AML-193 (cell line): ENCODE data around the gene KRTAP1-3.
"Not testable (repeated sequence)": the region's sequence is repeated elsewhere in the genome, so short reads cannot be mapped to it uniquely, and the experiment has no call there.

ENCODE experiments used
- DNase-seq, 2 experiments: peaks; one replicate each; lab custom pipeline; 2025; lab: John Stamatoyannopoulos, UW

The KRTAP1-3 gene

GRCh38 chr17:41009936-41010335, 24.7 kb downstream of the KRTAP1-3 start:
- no peak for DNase-seq

GRCh38 chr17:41009301-41009760, 25.3 kb downstream of the KRTAP1-3 start:
- DNase-seq = no peak

- no peak for DNase-seq
Observed at GRCh38 chr17:41008811-41009210, 25.9 kb downstream of the KRTAP1-3 start, which contains the start of gene KRTAP3-1. Gene KRTAP3-1, minus strand, starts transcription at chr17:41009128. Its CDS starts 54 bp downstream, at chr17:41009074.

- DNase-seq = no peak
Observed at GRCh38 chr17:41004397-41004796, 30.3 kb downstream of the KRTAP1-3 start.

GRCh38 chr17:41003926-41004325, 30.7 kb downstream of the KRTAP1-3 start:
- no peak for DNase-seq

GRCh38 chr17:41002814-41003213, 31.9 kb downstream of the KRTAP1-3 start:
- DNase-seq = no peak

- DNase-seq = no peak
Observed at GRCh38 chr17:41001795-41002194, 32.9 kb downstream of the KRTAP1-3 start.

GRCh38 chr17:40999563-40999962, 35.1 kb downstream of the KRTAP1-3 start, which contains the start of gene KRTAP3-2:
Gene KRTAP3-2, minus strand, starts transcription at chr17:40999906. Its CDS starts 53 bp downstream, at chr17:40999853.
- not testable (repeated sequence) for DNase-seq

- no peak for DNase-seq
Observed at GRCh38 chr17:40997361-40997760, 37.3 kb downstream of the KRTAP1-3 start.

- no peak for DNase-seq
Observed at GRCh38 chr17:40996829-40997228, 37.8 kb downstream of the KRTAP1-3 start.

GRCh38 chr17:40995116-40995515, 39.6 kb downstream of the KRTAP1-3 start:
- DNase-seq = no peak

- no peak for DNase-seq
Observed at GRCh38 chr17:40993839-40994238, 40.8 kb downstream of the KRTAP1-3 start, which contains the start of gene KRTAP3-3. Gene KRTAP3-3, minus strand, starts transcription at chr17:40994164. Its CDS starts 67 bp downstream, at chr17:40994097.

- DNase-seq = no peak
Observed at GRCh38 chr17:40993084-40993483, 41.6 kb downstream of the KRTAP1-3 start.

- DNase-seq = no peak
Observed at GRCh38 chr17:40992666-40993065, 42.0 kb downstream of the KRTAP1-3 start.

GRCh38 chr17:40986920-40987319, 47.8 kb downstream of the KRTAP1-3 start:
- no peak for DNase-seq

- DNase-seq = no peak
Observed at GRCh38 chr17:40984226-40984625, 50.4 kb downstream of the KRTAP1-3 start, which contains the start of gene KRT40. Gene KRT40, minus strand, starts transcription at chr17:40984326. Its CDS starts 53 bp downstream, at chr17:40984273.
